HL-60 (cell line): ENCODE measurements around the gene TRAIP.

Source experiments
- POLR2AphosphoS5 ChIP-seq: IDR thresholded peaks from 2 replicates; pipeline ENCODE4 v1.6.1; 2012; ENCODE audit warnings: low read depth
- TF ChIP-seq, protein P1 (sequence below): IDR thresholded peaks from one replicate; pipeline ENCODE4 v1.5.1; 2011; ENCODE audit warnings: low read length, control low read depth, inconsistent platforms; ENCODE audit not compliant: insufficient read depth

DNA sequence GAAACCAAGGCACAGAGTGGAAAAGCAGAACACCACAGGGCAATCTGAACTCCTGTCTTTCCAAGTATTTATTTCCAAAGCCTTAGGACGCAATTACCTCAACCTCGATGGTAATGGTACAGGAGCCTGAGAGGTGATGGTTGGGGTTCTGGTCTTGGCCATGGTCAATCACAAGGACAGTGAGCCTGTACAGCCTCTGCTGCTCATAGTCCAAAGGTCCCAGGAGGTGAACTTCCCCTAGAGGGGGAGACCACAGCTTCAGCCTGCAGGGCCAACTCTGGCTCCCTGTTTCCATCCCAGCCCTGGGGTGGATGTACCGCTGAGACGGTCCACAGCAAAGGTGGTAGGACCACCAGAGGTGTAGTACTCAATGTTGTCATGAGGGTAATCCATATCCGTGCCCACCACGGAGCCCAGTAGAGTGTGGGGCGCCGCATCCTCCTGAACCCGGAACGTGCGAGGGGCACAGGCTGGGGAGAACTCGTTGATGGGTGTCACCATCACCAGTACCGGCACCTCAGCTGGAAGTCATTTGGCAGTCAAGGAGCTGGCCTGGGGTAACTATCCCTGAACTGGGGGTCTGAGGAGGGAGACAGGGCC lies 62.8 kb downstream of the TRAIP start:
- TF ChIP-seq, protein P1, sequence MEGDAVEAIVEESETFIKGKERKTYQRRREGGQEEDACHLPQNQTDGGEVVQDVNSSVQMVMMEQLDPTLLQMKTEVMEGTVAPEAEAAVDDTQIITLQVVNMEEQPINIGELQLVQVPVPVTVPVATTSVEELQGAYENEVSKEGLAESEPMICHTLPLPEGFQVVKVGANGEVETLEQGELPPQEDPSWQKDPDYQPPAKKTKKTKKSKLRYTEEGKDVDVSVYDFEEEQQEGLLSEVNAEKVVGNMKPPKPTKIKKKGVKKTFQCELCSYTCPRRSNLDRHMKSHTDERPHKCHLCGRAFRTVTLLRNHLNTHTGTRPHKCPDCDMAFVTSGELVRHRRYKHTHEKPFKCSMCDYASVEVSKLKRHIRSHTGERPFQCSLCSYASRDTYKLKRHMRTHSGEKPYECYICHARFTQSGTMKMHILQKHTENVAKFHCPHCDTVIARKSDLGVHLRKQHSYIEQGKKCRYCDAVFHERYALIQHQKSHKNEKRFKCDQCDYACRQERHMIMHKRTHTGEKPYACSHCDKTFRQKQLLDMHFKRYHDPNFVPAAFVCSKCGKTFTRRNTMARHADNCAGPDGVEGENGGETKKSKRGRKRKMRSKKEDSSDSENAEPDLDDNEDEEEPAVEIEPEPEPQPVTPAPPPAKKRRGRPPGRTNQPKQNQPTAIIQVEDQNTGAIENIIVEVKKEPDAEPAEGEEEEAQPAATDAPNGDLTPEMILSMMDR = no peak
- TF ChIP-seq POLR2AphosphoS5 = no peak
